Measurements from ENCODE around the gene FANK1. TPM values are rescaled to one million over a fixed set of nuclear protein-coding genes. Genes with fewer than 3 reads are reported as not detected.

The FANK1 gene
- polyA plus RNA-seq, 2 of the 4 experiments (the other 2 are of a cell fraction), result 4.1 to 5.3 TPM

DNA sequence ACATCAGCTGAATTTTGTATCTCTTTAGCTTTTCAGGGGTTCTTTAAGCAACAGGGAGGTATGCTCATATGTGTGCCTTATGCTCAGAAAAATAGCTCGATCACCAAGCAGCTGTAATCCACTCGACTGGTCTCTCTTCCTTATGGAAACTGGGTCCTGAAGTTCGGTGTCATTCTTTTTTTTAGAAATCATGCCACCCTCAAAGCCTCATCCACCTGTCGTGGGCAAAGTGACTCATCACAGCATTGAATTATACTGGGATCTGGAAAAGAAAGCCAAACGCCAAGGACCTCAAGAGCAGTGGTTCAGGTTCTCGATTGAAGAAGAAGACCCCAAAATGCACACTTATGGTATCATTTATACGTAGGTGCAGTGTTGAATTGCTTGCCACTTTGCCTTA lies 83.6 kb downstream of the FANK1 start:
- ATAC-seq, result no peak
- Histone ChIP-seq H3K4me2 (no peak overlapping the region), H3K4me1 (peaks cover 27% of the 10 kb centered on the region; the same call in 2 of the 3 replicates), H3K4me3 (no peak overlapping the region), H3K27ac (peak overlapping the region in 1 of 2 experiments; percentile 13; a peak in 2 of 6 replicates), H3K9me3 (no peaks in the 10 kb centered on the region)
- CTCF ChIA-PET, result interaction anchor here (0.8 to 5.7 kb wide), 8 partner anchors 20 to 526 kb away, joined by 3 to 58 read pairs (median 6); partner anchors contain the start of gene ADAM12
- 65% methylated on average over 7 of the region's 7 CpGs for WGBS (ENCODE audit: missing lambda C conversion rate)
- no peak for TF ChIP-seq HOXA7 (CRISPR knock-in tag; IDR thresholded peaks at IDR 0.05)
- TF ChIP-seq FOSL2 (IDR thresholded peaks at IDR 0.05), result no peak
- 0 out of 2 replicates have a peak, but pooled peaks have one; percentile 4 for TF ChIP-seq FOSL2 (CRISPR knock-in tag; IDR thresholded peaks at IDR 0.05)
- POLR2A ChIA-PET, result no interaction called here
- no peak for DNase-seq (ENCODE audit: low read depth in 1 of 2, low spot score in 1 of 2)
- no peak for FAIRE-seq

GRCh38 chr10:125980521-125981035 lies 84.2 kb downstream of the FANK1 start:
- ChIA-PET CTCF (interaction anchor here (1.2 to 5.7 kb wide), 6 partner anchors 46 to 525 kb away, joined by 3 to 58 read pairs (median 10); partner anchors contain the start of gene ADAM12), POLR2A (no interaction called here)
- FAIRE-seq (no peak), ATAC-seq (no peak), DNase-seq (ENCODE audit: low read depth in 1 of 2, low spot score in 1 of 2) (no peak)
- H3K4me1 ChIP-seq, result peaks cover 27% of the 10 kb centered on the region; the same call in 2 of the 3 replicates
- no peaks in the 10 kb centered on the region for H3K9me3 ChIP-seq
- WGBS (ENCODE audit: missing lambda C conversion rate), result 70% methylated on average over 6 of the region's 6 CpGs
- no peak overlapping the region for H3K4me2 ChIP-seq
- peak overlapping the region in 1 of 2 experiments; percentile 11; a peak in 2 of 6 replicates for H3K27ac ChIP-seq
- no peak overlapping the region for H3K4me3 ChIP-seq
- no peak for TF ChIP-seq MAFK (IDR thresholded peaks at IDR 0.05; ENCODE audit: partially characterized antibody)
- TF ChIP-seq, protein P1, sequence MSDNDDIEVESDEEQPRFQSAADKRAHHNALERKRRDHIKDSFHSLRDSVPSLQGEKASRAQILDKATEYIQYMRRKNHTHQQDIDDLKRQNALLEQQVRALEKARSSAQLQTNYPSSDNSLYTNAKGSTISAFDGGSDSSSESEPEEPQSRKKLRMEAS (IDR thresholded peaks at IDR 0.05), result no peak
- TF ChIP-seq, protein P2, sequence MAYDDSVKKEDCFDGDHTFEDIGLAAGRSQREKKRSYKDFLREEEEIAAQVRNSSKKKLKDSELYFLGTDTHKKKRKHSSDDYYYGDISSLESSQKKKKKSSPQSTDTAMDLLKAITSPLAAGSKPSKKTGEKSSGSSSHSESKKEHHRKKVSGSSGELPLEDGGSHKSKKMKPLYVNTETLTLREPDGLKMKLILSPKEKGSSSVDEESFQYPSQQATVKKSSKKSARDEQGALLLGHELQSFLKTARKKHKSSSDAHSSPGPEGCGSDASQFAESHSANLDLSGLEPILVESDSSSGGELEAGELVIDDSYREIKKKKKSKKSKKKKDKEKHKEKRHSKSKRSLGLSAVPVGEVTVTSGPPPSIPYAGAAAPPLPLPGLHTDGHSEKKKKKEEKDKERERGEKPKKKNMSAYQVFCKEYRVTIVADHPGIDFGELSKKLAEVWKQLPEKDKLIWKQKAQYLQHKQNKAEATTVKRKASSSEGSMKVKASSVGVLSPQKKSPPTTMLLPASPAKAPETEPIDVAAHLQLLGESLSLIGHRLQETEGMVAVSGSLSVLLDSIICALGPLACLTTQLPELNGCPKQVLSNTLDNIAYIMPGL (CRISPR knock-in tag; IDR thresholded peaks at IDR 0.05; ENCODE audit: borderline replicate concordance), result no peak
- no peak for TF ChIP-seq JUNB (IDR thresholded peaks at IDR 0.05)
- no peak for TF ChIP-seq CHD2 (IDR thresholded peaks at IDR 0.05; ENCODE audit: low read length, partially characterized antibody)
- TF ChIP-seq, protein P3, sequence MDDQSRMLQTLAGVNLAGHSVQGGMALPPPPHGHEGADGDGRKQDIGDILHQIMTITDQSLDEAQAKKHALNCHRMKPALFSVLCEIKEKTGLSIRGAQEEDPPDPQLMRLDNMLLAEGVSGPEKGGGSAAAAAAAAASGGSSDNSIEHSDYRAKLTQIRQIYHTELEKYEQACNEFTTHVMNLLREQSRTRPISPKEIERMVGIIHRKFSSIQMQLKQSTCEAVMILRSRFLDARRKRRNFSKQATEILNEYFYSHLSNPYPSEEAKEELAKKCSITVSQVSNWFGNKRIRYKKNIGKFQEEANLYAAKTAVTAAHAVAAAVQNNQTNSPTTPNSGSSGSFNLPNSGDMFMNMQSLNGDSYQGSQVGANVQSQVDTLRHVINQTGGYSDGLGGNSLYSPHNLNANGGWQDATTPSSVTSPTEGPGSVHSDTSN (IDR thresholded peaks at IDR 0.05), result no peak
- no peak for TF ChIP-seq ZC3H11A (IDR thresholded peaks at IDR 0.05)
- TF ChIP-seq NR3C1 (IDR thresholded peaks at IDR 0.05), result no peak
- TF ChIP-seq HOXB13 (CRISPR knock-in tag; IDR thresholded peaks at IDR 0.05; ENCODE audit: low read depth), result no peak
- TF ChIP-seq CTCF (IDR thresholded peaks at IDR 0.05), result no peak
- TF ChIP-seq HOXB5 (CRISPR knock-in tag; IDR thresholded peaks at IDR 0.05), result no peak
- TF ChIP-seq RFX5 (IDR thresholded peaks at IDR 0.05), result no peak

DNA sequence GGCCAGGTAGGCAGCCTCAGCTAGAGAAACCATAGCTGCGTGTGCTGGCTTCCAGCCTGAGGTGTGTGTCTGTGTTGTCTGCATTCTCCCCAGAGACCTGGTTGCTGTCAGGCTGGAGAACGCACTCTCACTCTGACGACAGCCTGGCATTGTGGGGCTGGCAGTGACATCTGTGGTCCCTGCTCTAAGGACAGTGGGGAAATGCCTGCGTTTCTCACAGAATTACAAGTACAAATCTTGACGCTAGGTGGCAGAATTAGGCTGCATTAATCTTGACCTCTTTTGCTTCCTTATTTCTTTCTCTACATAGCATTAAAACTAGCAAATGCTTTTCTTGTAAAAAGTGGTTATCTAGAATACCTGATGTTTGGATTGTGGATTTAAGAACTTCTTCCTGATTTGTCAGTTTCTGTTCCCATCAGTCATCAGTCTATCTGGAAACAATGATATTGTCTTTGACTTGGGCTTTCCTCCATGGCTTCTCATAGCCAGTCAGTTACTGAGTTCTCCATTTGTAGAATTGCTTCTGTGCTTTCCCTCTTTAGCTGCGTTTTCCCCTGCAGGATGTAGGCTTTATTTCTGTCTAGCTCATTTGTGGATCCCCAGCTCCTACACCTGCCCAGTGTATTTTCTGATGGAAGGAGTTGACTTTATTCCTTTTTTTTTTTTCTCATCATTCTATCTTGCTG lies 86.0 kb downstream of the FANK1 start:
- H3K4me3 ChIP-seq, result no peak overlapping the region
- peak; percentile 78 to 87; a peak in 5 of 6 replicates for ATAC-seq
- FAIRE-seq, result peak; percentile 95
- ChIA-PET CTCF (interaction anchor here (0.6 to 5.7 kb wide), 66 partner anchors 8 to 1414 kb away, joined by 3 to 58 read pairs (median 3); partner anchors contain the start of gene ADAM12), POLR2A (no interaction called here)
- peak; percentile 35 to 69 for DNase-seq (ENCODE audit: low read depth in 1 of 2, low spot score in 1 of 2)
- peak overlapping the region; percentile 23 to 67; a peak in 4 of 6 replicates for H3K27ac ChIP-seq
- WGBS (ENCODE audit: missing lambda C conversion rate), result 5% methylated on average over 6 of the region's 6 CpGs
- H3K4me2 ChIP-seq, result 0 out of 3 replicates have a peak overlapping the region, but pooled peaks have one; percentile 29
- H3K9me3 ChIP-seq, result no peaks in the 10 kb centered on the region
- H3K4me1 ChIP-seq, result peaks cover 27% of the 10 kb centered on the region; the same call in 2 of the 3 replicates
- TF ChIP-seq GATA3 (IDR thresholded peaks at IDR 0.05; ENCODE audit: borderline replicate concordance) (no peak), HDAC2 (IDR thresholded peaks at IDR 0.05) (no peak), CHD2 (IDR thresholded peaks at IDR 0.05; ENCODE audit: low read length, partially characterized antibody) (no peak), POLR2A (IDR thresholded peaks at IDR 0.05; ENCODE audit: low read length) (no peak), ATOH8 (CRISPR knock-in tag; IDR thresholded peaks at IDR 0.05; ENCODE audit: low read depth) (no peak), ZNF302 (CRISPR knock-in tag; IDR thresholded peaks at IDR 0.05) (no peak), RAD21 (conservative IDR thresholded peaks at IDR 0.05 in 1 of 2, IDR thresholded peaks at IDR 0.05 in 1 of 2) (peak; percentile 87 to 94), CTCF (IDR thresholded peaks at IDR 0.05) (peak; percentile 82), SMC3 (IDR thresholded peaks at IDR 0.05) (peak; percentile 88), HOXB13 (CRISPR knock-in tag; IDR thresholded peaks at IDR 0.05; ENCODE audit: low read depth) (no peak), E2F6 (IDR thresholded peaks at IDR 0.05; ENCODE audit: borderline replicate concordance, low read depth) (no peak), POLR2AphosphoS2 (conservative IDR thresholded peaks at IDR 0.05; ENCODE audit: low read length) (no peak)
